Measurements from ENCODE around the gene PALD1. TPM values are rescaled to one million over a fixed set of nuclear protein-coding genes. Genes with fewer than 3 reads are reported as not detected.

The PALD1 gene
- total and polyA plus RNA-seq, 9 of the 15 experiments (the other 6 are each of a cell fraction or from before 2014, with no cell fraction given): 0.03 to 0.29 (median 0.09) TPM; not detected in 2

DNA sequence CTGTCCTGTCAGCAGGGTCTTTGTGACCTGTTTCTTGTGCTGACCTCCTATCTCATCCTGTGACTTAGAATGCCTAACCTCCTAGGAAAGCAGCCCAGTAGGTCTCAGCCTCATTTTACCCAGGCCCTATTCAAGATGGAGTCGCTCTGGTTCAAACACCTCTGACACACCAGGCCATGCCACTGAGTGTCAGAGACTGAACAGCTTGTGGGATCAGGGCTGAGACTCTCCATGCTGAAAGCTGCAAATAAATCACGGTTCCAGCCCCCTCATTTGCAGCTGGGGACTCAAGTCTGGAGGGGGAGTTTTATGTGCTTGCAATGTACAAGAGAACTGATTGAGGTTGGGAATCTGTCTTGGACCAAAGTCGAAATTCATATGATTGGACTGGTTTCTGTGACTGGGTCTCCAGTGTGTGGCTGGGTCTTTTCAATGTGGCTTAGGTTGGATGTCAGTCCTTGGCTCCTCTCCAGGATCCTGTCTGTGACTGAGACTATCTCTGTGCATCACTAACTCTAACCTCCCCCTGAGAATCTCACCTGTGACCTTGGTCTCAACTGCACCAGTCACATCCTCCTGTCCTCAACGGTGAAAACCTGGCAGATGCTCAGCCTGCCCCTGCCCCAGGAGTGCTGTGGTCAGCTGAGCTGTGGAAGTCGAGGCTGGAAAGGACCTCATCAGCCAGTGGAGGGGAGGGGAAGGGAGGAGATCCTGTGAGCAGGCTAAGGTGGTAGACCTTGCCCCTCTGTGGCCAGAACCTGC, 112.3 kb downstream of the PALD1 start (continued):
- TF ChIP-seq HNRNPK (IDR thresholded peaks at IDR 0.05; ENCODE audit: low read depth, low read length, poor library complexity, severe bottlenecking): no peak
- no peak for TF ChIP-seq ZNF124 (CRISPR knock-in tag; IDR thresholded peaks at IDR 0.05)
- peak; percentile 94 for TF ChIP-seq ZNF445 (CRISPR knock-in tag; IDR thresholded peaks at IDR 0.05; ENCODE audit: low read depth)
- TF ChIP-seq CBX1 (IDR thresholded peaks at IDR 0.05; ENCODE audit: low read depth): no peak
- TF ChIP-seq USF1 (CRISPR knock-in tag; IDR thresholded peaks at IDR 0.05): no peak
- TF ChIP-seq ZFX (CRISPR knock-in tag; IDR thresholded peaks at IDR 0.05): no peak
- no peak for TF ChIP-seq ZMIZ1 (IDR thresholded peaks at IDR 0.05; ENCODE audit: low read depth in 2 of 2, low read length in 2 of 2)
- peak; percentile 82 for TF ChIP-seq ZNF23 (CRISPR knock-in tag; IDR thresholded peaks at IDR 0.05)
- peak; percentile 99 for TF ChIP-seq HDAC8 (tag; IDR thresholded peaks at IDR 0.05)
- peak; percentile 99 for TF ChIP-seq ERF (CRISPR knock-in tag; IDR thresholded peaks at IDR 0.05)
- TF ChIP-seq ZZZ3 (IDR thresholded peaks at IDR 0.05): no peak
- TF ChIP-seq RCOR1 (IDR thresholded peaks at IDR 0.05; ENCODE audit: borderline replicate concordance in 1 of 2, low read depth in 2 of 2, low read length in 2 of 2): no peak
- TF ChIP-seq KLF13 (tag; IDR thresholded peaks at IDR 0.05; ENCODE audit: borderline replicate concordance, low read depth): 0 out of 2 replicates have a peak, but pooled peaks have one; percentile 76
- TF ChIP-seq TOE1 (IDR thresholded peaks at IDR 0.05; ENCODE audit: borderline replicate concordance): no peak
- no peak for TF ChIP-seq TOE1 (CRISPR knock-in tag; IDR thresholded peaks at IDR 0.05; ENCODE audit: borderline replicate concordance, low read depth)
- TF ChIP-seq HDAC3 (IDR thresholded peaks at IDR 0.05; ENCODE audit: borderline replicate concordance, partially characterized antibody): no peak
- TF ChIP-seq, protein P1, sequence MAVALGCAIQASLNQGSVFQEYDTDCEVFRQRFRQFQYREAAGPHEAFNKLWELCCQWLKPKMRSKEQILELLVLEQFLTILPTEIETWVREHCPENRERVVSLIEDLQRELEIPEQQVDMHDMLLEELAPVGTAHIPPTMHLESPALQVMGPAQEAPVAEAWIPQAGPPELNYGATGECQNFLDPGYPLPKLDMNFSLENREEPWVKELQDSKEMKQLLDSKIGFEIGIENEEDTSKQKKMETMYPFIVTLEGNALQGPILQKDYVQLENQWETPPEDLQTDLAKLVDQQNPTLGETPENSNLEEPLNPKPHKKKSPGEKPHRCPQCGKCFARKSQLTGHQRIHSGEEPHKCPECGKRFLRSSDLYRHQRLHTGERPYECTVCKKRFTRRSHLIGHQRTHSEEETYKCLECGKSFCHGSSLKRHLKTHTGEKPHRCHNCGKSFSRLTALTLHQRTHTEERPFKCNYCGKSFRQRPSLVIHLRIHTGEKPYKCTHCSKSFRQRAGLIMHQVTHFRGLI (CRISPR knock-in tag; IDR thresholded peaks at IDR 0.05): peak; percentile 94
- TF ChIP-seq RNF2 (IDR thresholded peaks at IDR 0.05): no peak
- TF ChIP-seq U2AF2 (optimal IDR thresholded peaks at IDR 0.05; ENCODE audit: low read depth, low read length): no peak
- TF ChIP-seq ZNF24 (IDR thresholded peaks at IDR 0.05): no peak
- no peak for TF ChIP-seq NFATC3 (IDR thresholded peaks at IDR 0.05)
- TF ChIP-seq ZNF717 (CRISPR knock-in tag; IDR thresholded peaks at IDR 0.05): peak; percentile 90
- TF ChIP-seq PCBP1 (IDR thresholded peaks at IDR 0.05; ENCODE audit: low read depth, low read length, poor library complexity, severe bottlenecking): no peak
